Mucosa of descending colon (tissue), 3 donors: ENCODE results near the gene CEP63. TPM values are rescaled to one million over a fixed set of nuclear protein-coding genes. Genes with fewer than 3 reads are reported as not detected.

Experiments used
- ATAC-seq: fragments of 200-7000 bp; cut with Tn5 transposase; one replicate; pipeline ENCODE4 v1.9.1; 2020; ENCODE audit warnings: mild to moderate bottlenecking, moderate library complexity
- DNase-seq, 3 donors: peaks; one replicate each; pipeline ENCODE4 v3.0.0-alpha.2; 2020
- H3K36me3 ChIP-seq: fragments of 200-600 bp; one replicate; pipeline ENCODE4 v1.8.0; 2021; ENCODE audit warnings: low read depth, mild to moderate bottlenecking
- H3K4me1 ChIP-seq: fragments of 200-600 bp; one replicate; pipeline ENCODE4 v1.8.0; 2021; ENCODE audit warnings: low read depth, mild to moderate bottlenecking
- H3K4me3 ChIP-seq: fragments of 200-600 bp; one replicate; pipeline ENCODE4 v1.8.0; 2021; ENCODE audit warnings: mild to moderate bottlenecking
- H3K9me3 ChIP-seq: fragments of 200-600 bp; one replicate; pipeline ENCODE4 v1.8.0; 2021; ENCODE audit warnings: mild to moderate bottlenecking
- CTCF ChIP-seq: fragments of 200-600 bp; IDR thresholded peaks from one replicate; pipeline ENCODE4 v1.8.0; 2022; ENCODE audit warnings: antibody characterized with exemption, mild to moderate bottlenecking
- intact Hi-C, 2 donors: fragments of 100-400 bp; cut with DNase I in 1 of 2; cut with micrococcal nuclease in 1 of 2; formaldehyde crosslinking; loops; one replicate each; pipeline versions ENCODE4 v1.11.0 to v1.11.1; 2022; cut with DNase I, micrococcal nuclease
- total RNA-seq, 3 donors: library from RNA; stranded (reverse); fragmentation: NEBNext Ultra II Directional in 2 of 3; extraction: Animal tissue kit (Norgen Biotek cat#: 25700) in 2 of 3; gene quantifications; one replicate each; pipeline versions ENCODE4 v1.2.1 to v1.2.4, GENCODE V29; 2021 to 2023
- donor health status: DM: no; HTN: no; CAD: no; lungs with moderate emphysema.
- donor health status: DM: no; HTN: no; CAD: no.
- donor health status: DM: no; HTN: yes; CAD: no.

The CEP63 gene
- total RNA-seq, 3 donors from 2014 or later: 19.8 to 34.2 (median 19.8) TPM

DNA sequence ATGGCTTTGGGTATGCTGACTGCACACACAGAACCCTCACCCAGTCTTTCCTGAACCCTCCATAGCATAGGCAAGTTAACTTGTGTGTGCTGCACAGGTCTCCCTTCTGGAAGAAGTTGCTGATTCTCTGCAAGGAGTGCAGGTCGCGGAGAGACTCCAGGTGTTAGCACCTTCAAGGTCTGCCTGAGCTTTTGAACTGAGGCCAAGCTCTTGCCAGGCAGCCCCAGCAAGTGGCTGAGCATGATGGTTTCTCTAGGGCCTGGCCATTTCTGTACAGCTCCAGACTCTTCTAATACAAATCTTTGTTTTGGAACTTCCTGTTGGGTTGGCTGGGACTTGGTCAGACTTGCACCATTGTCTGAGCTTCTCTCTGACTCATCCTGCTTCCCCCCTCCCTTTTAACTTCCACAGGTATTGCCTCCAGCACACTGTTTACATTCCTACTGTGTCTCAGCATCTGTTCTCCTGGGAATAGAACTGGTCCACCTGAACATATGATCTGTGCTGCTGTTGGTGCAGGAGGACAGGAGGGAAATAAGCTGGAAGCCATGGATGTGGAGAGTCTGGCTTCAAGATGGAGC, 111.6 kb downstream of the CEP63 start:
- Histone ChIP-seq H3K9me3 (no peaks in the 10 kb centered on the region), H3K36me3 (no peaks in the 10 kb centered on the region), H3K4me3 (no peak overlapping the region), H3K4me1 (no peaks in the 10 kb centered on the region)
- intact Hi-C loops: no loop called here
- ATAC-seq (no peak), DNase-seq (no peak)
- TF ChIP-seq CTCF: no peak

- no peaks in the 10 kb centered on the region for H3K9me3 ChIP-seq
- DNase-seq (no peak), ATAC-seq (no peak)
- TF ChIP-seq CTCF: no peak
- no peaks in the 10 kb centered on the region for H3K36me3 ChIP-seq
- intact Hi-C loops: no loop called here
- no peak overlapping the region for H3K4me3 ChIP-seq
- H3K4me1 ChIP-seq: no peaks in the 10 kb centered on the region
Measured at GRCh38 chr3:134598763-134599545, 113.1 kb downstream of the CEP63 start.

- TF ChIP-seq CTCF: no peak
- Histone ChIP-seq H3K36me3 (no peaks in the 10 kb centered on the region), H3K9me3 (no peaks in the 10 kb centered on the region), H3K4me3 (no peak overlapping the region), H3K4me1 (no peaks in the 10 kb centered on the region)
- intact Hi-C loops: loop anchor here in 1 of 2 donors (10.0 kb wide), 1 partner anchor 1295 kb away; no protein-coding TSS in a partner anchor
- ATAC-seq: no peak
- DNase-seq: no peak
Measured at GRCh38 chr3:134600206-134600605, 114.3 kb downstream of the CEP63 start.

DNA sequence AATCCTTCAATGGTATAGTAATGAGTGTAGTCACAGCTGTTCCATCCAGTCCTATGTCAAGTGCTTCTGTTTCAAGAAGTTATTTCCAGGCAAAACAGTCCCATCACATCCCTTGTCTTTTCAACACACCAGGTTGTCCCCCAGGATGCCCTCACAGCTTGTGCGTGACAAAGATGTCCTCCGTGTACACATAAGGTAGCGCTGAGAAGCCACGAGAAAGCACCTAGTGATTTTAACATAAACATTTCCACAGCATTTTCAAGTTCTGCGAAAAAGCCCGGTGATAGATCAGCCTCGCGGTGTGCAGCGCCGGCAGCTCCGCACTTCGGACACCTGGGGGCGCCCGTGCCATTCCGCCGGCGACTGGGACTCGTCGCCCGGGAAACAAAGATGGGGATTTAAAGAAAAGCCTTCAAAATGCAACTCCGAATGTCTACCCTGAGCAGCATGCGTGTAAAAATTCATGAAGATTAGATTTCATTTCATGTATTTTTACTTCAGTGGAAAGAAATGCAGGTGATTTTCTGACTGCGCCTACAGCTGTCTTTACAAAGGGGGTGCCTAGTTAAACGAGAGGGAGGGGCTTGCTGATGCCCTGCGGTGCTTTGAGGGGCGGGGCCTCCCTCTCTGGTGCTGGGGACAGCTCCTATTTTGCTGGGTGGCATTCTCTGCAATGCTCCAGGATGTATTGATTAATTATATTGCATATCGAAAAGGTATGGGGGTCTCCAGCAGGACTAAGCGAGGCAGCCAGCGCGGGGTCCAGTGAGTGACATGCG, 115.0 kb downstream of the CEP63 start:
- H3K4me3 ChIP-seq: no peak overlapping the region
- DNase-seq (peak; percentile 66 to 73 (median 66)), ATAC-seq (peak; percentile 76)
- H3K36me3 ChIP-seq: no peaks in the 10 kb centered on the region
- peak; percentile 90 for TF ChIP-seq CTCF
- no peaks in the 10 kb centered on the region for H3K9me3 ChIP-seq
- H3K4me1 ChIP-seq: no peaks in the 10 kb centered on the region
- intact Hi-C loops: loop anchor here in 1 of 2 donors (10.0 kb wide), 1 partner anchor 1294 kb away; no protein-coding TSS in a partner anchor

- DNase-seq (no peak), ATAC-seq (peak; percentile 11)
- Histone ChIP-seq H3K4me3 (no peak overlapping the region), H3K36me3 (no peaks in the 10 kb centered on the region), H3K9me3 (no peaks in the 10 kb centered on the region), H3K4me1 (no peaks in the 10 kb centered on the region)
- intact Hi-C loops: loop anchor here in 1 of 2 donors (10.0 kb wide), 1 partner anchor 1293 kb away; no protein-coding TSS in a partner anchor
- TF ChIP-seq CTCF: no peak
Measured at GRCh38 chr3:134601539-134602439, 115.9 kb downstream of the CEP63 start.
